Endothelial cell (in vitro differentiated cells): ENCODE results near the gene ZC3H12A. TPM values are rescaled to one million over a fixed set of nuclear protein-coding genes. Genes with fewer than 3 reads are reported as not detected.

Experiments
- DNase-seq: peaks from one replicate; pipeline ENCODE4 v3.0.0; 2021; ENCODE audit warnings: low spot score
- H3K27ac Mint-ChIP-seq: one replicate; pipeline ENCODE4 v1.8.0; 2021; ENCODE audit warnings: mixed read lengths, inconsistent platforms; ENCODE audit not compliant: unreplicated experiment
- H3K27me3 Mint-ChIP-seq: one replicate; pipeline ENCODE4 v1.8.0; 2021; ENCODE audit warnings: mild to moderate bottlenecking, moderate library complexity, mixed read lengths, inconsistent platforms; ENCODE audit not compliant: unreplicated experiment
- H3K36me3 Mint-ChIP-seq: one replicate; pipeline ENCODE4 v1.8.0; 2021; ENCODE audit warnings: mild to moderate bottlenecking, low read depth, mixed read lengths, inconsistent platforms; ENCODE audit not compliant: unreplicated experiment
- H3K4me1 Mint-ChIP-seq: one replicate; pipeline ENCODE4 v1.8.0; 2021; ENCODE audit warnings: mild to moderate bottlenecking, mixed read lengths, inconsistent platforms; ENCODE audit not compliant: unreplicated experiment
- H3K4me3 Mint-ChIP-seq: one replicate; pipeline ENCODE4 v1.8.0; 2021; ENCODE audit warnings: mild to moderate bottlenecking, mixed read lengths, inconsistent platforms; ENCODE audit not compliant: unreplicated experiment
- H3K9me3 Mint-ChIP-seq: one replicate; pipeline ENCODE4 v1.8.0; 2021; ENCODE audit warnings: mixed read lengths, inconsistent platforms; ENCODE audit not compliant: unreplicated experiment
- CTCF ChIP-seq: fragments of 200-600 bp; sonication (generic); IDR thresholded peaks from one replicate; pipeline ENCODE4 v1.5.0; 2021; ENCODE audit warnings: antibody characterized with exemption; ENCODE audit not compliant: unreplicated experiment
- total RNA-seq: library from RNA; stranded (reverse); fragmentation: NEBNext Ultra II Directional; extraction: Animal tissue kit (Norgen Biotek cat#: 25700); gene quantifications from one replicate; pipeline ENCODE4 v1.2.1, GENCODE V29; 2021; ENCODE audit not compliant: unreplicated experiment

ZC3H12A gene
- total RNA-seq, 1 donor from 2014 or later, result 5.4 TPM

DNA sequence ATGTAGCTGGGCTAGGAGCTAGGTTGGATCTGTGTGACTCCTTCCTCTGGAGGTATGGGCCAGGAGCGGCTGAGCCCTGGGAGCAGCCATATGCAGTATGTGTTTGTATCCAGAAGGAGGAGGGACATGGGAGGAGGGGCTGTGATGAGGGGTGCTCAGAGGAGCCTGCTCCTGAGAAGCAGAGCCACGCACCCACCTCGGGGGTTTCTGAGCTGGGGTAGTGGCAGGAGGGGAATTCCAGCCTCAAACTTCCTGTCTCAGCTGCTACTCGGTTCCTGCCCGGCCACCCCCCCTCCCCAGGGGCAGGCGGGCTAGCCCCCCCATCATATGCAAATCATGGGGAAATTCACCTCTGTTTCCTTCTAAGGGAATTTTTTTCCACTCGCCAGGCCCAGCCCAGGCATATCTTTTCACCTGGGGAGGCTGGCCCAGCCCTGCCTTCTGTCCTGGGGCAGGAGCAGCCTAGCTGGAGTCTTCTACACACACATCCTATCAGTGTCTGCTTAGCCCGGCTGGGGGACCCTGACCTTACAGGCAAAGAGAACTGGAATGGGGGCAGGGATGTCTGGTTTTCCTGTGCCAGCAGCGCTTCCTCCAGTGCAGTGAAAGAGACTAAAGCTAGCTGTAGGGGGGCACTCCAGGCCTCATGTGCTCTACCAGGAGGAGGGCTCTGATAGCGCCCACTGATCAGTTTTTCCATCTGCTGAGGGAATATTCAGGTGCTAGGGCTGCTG lies 3.0 kb downstream of the ZC3H12A start:
- peaks cover 10% of the 10 kb centered on the region for H3K36me3 Mint-ChIP-seq
- no peak for DNase-seq
- peak overlapping the region; percentile 59 for H3K4me3 Mint-ChIP-seq
- no peak for TF ChIP-seq CTCF
- no peaks in the 10 kb centered on the region for H3K9me3 Mint-ChIP-seq
- peaks cover 13% of the 10 kb centered on the region for H3K27me3 Mint-ChIP-seq
- H3K4me1 Mint-ChIP-seq, result peaks cover 22% of the 10 kb centered on the region
- peak overlapping the region; percentile 18 for H3K27ac Mint-ChIP-seq

GRCh38 chr1:37477946-37478345 lies 3.6 kb downstream of the ZC3H12A start:
- Mint-ChIP-seq H3K36me3 (peaks cover 14% of the 10 kb centered on the region), H3K27ac (no peak overlapping the region), H3K9me3 (no peaks in the 10 kb centered on the region), H3K4me1 (peaks cover 22% of the 10 kb centered on the region), H3K4me3 (peak overlapping the region; percentile 37), H3K27me3 (peaks cover 11% of the 10 kb centered on the region)
- DNase-seq, result no peak
- TF ChIP-seq CTCF, result no peak

DNA sequence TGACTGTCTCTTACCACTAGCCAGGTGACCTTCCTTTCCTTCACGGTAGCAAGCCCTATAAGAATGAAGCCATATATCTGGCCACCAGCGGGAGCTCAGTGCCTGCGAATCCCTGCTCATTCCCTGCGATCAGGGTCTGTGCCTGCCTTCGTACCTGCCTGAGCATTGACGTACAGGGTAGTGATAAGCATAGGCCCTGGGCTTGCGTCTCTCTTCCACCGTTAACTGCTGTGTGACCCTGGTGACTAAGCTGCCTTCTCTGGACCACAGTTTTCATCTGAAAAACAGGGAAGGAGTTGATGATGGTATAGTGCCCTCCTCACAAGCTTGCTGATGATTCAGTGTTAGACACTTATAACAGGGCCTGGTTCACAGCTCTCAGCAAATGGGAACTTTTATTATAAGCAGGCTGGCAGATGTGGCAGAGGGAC lies 4.1 kb downstream of the ZC3H12A start:
- no peak for DNase-seq
- no peak overlapping the region for H3K27ac Mint-ChIP-seq
- peaks cover 14% of the 10 kb centered on the region for H3K36me3 Mint-ChIP-seq
- no peak for TF ChIP-seq CTCF
- H3K4me1 Mint-ChIP-seq, result peaks cover 22% of the 10 kb centered on the region
- H3K27me3 Mint-ChIP-seq, result peaks cover 9% of the 10 kb centered on the region
- no peaks in the 10 kb centered on the region for H3K9me3 Mint-ChIP-seq
- no peak overlapping the region for H3K4me3 Mint-ChIP-seq

DNA sequence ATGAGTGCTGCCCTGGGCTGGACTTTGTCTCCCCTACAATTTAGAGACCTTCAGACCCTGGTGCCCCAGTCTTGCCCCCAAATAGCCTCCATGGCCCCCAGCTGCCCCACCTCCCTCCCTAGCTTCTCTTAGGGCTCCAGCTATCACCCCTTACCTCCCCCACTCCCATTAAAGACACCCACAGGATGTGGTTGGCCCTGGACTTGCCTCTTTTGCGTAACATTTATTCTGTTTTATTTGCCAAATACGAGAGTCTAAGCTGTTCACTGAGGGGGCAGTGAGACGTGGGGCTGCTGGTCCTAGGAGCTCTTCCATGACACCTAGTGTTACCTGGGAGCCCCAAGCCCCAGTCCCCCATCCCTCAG lies 4.5 kb downstream of the ZC3H12A start:
- Mint-ChIP-seq H3K27ac (no peak overlapping the region), H3K27me3 (peaks cover 5% of the 10 kb centered on the region), H3K9me3 (no peaks in the 10 kb centered on the region), H3K4me1 (peaks cover 22% of the 10 kb centered on the region), H3K4me3 (no peak overlapping the region), H3K36me3 (peaks cover 14% of the 10 kb centered on the region)
- DNase-seq, result no peak
- no peak for TF ChIP-seq CTCF

GRCh38 chr1:37479255-37480124 lies 5.1 kb downstream of the ZC3H12A start:
- DNase-seq, result no peak
- Mint-ChIP-seq H3K36me3 (peaks cover 18% of the 10 kb centered on the region), H3K27me3 (peaks cover 4% of the 10 kb centered on the region), H3K4me1 (peaks cover 22% of the 10 kb centered on the region), H3K27ac (no peak overlapping the region), H3K9me3 (no peaks in the 10 kb centered on the region), H3K4me3 (no peak overlapping the region)
- no peak for TF ChIP-seq CTCF
